Parathyroid adenoma (tissue), 2 donors: Measurements from ENCODE around the gene CDHR1.
A peak's percentile ranks its signal among the peaks of the same experiment; 100 is the strongest.

Experiments used
- H2AFZ ChIP-seq: fragments of 300-600 bp; sonication (generic); one replicate; pipeline ENCODE4 v1.7.0; 2017; ENCODE audit warnings: antibody characterized with exemption, mild to moderate bottlenecking
- H3K27ac ChIP-seq: fragments of 300-600 bp; sonication (generic); one replicate; pipeline ENCODE4 v1.7.0; 2017
- H3K27me3 ChIP-seq: fragments of 300-600 bp; sonication (generic); one replicate; pipeline ENCODE4 v1.7.0; 2017; ENCODE audit warnings: low read length; ENCODE audit not compliant: control insufficient read depth, insufficient read depth
- H3K36me3 ChIP-seq: fragments of 300-600 bp; sonication (generic); one replicate; pipeline ENCODE4 v1.7.0; 2017; ENCODE audit warnings: low read length; ENCODE audit not compliant: control insufficient read depth, insufficient read depth
- H3K4me1 ChIP-seq: fragments of 300-600 bp; sonication (generic); one replicate; pipeline ENCODE4 v1.7.0; 2017; ENCODE audit warnings: control low read depth
- H3K4me2 ChIP-seq: fragments of 300-600 bp; sonication (generic); one replicate; pipeline ENCODE4 v1.7.0; 2017; ENCODE audit warnings: low read length
- H3K4me3 ChIP-seq: fragments of 300-600 bp; sonication (generic); one replicate; pipeline ENCODE4 v1.7.0; 2017; ENCODE audit warnings: low read depth, low read length
- H3K79me2 ChIP-seq: fragments of 300-600 bp; sonication (generic); one replicate; pipeline ENCODE4 v1.7.0; 2017; ENCODE audit warnings: control low read depth
- H3K9ac ChIP-seq: fragments of 300-600 bp; sonication (generic); one replicate; pipeline ENCODE4 v1.7.0; 2017; ENCODE audit warnings: mild to moderate bottlenecking
- H3K9me3 ChIP-seq: fragments of 300-600 bp; sonication (generic); one replicate; pipeline ENCODE4 v1.7.0; 2017; ENCODE audit warnings: low read length; ENCODE audit not compliant: control insufficient read depth
- TF ChIP-seq, protein P1 (sequence below): fragments of 300-600 bp; sonication (generic); IDR thresholded peaks from one replicate; pipeline ENCODE4 v1.7.0; 2017; ENCODE audit warnings: antibody characterized with exemption, mild to moderate bottlenecking
- donor health status: primary hyperparathyroidism.

Gene CDHR1

DNA sequence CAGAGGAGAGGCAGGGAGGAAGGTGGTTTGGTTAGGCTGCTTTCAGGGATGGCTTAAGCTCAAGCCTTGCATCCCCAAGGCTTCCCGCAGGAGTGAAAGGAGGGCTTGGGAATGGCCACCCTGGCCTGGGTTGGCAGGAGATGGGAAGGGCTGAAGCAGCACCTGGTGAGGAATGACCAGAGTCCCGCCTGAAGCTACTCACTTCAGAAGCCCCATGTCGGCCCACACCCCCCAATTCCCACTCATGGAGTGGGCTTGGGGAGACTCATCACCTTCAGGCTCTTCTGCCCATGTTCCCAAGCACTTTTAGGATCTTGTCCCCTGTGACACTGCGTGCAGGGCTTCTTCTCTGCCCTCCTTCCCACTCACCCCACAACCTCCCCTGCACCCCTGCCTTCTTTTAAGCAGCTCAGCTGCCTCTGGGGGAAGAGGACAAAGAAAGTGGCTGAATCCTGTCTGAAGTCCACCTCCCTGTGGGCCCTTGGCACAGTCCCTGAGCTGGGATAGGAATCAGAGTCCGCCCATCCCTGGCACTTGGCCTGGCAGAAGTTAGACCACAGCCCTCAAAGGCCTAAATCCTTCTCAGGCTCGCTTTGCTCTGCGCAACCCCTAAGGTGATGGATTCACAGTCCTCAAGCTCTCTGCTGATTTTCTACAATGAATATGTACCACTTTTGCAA, 67.0 kb downstream of the CDHR1 start:
- no peak overlapping the region for H3K9ac ChIP-seq
- H3K4me1 ChIP-seq: peaks cover 6% of the 10 kb centered on the region
- no peak overlapping the region for H3K4me3 ChIP-seq
- H2AFZ ChIP-seq: no peak overlapping the region
- no peaks in the 10 kb centered on the region for H3K9me3 ChIP-seq
- no peak overlapping the region for H3K4me2 ChIP-seq
- H3K79me2 ChIP-seq: no peaks in the 10 kb centered on the region
- TF ChIP-seq, protein P1, sequence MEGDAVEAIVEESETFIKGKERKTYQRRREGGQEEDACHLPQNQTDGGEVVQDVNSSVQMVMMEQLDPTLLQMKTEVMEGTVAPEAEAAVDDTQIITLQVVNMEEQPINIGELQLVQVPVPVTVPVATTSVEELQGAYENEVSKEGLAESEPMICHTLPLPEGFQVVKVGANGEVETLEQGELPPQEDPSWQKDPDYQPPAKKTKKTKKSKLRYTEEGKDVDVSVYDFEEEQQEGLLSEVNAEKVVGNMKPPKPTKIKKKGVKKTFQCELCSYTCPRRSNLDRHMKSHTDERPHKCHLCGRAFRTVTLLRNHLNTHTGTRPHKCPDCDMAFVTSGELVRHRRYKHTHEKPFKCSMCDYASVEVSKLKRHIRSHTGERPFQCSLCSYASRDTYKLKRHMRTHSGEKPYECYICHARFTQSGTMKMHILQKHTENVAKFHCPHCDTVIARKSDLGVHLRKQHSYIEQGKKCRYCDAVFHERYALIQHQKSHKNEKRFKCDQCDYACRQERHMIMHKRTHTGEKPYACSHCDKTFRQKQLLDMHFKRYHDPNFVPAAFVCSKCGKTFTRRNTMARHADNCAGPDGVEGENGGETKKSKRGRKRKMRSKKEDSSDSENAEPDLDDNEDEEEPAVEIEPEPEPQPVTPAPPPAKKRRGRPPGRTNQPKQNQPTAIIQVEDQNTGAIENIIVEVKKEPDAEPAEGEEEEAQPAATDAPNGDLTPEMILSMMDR: no peak
- H3K27ac ChIP-seq: no peak overlapping the region
- H3K27me3 ChIP-seq: no peaks in the 10 kb centered on the region
- no peaks in the 10 kb centered on the region for H3K36me3 ChIP-seq

DNA sequence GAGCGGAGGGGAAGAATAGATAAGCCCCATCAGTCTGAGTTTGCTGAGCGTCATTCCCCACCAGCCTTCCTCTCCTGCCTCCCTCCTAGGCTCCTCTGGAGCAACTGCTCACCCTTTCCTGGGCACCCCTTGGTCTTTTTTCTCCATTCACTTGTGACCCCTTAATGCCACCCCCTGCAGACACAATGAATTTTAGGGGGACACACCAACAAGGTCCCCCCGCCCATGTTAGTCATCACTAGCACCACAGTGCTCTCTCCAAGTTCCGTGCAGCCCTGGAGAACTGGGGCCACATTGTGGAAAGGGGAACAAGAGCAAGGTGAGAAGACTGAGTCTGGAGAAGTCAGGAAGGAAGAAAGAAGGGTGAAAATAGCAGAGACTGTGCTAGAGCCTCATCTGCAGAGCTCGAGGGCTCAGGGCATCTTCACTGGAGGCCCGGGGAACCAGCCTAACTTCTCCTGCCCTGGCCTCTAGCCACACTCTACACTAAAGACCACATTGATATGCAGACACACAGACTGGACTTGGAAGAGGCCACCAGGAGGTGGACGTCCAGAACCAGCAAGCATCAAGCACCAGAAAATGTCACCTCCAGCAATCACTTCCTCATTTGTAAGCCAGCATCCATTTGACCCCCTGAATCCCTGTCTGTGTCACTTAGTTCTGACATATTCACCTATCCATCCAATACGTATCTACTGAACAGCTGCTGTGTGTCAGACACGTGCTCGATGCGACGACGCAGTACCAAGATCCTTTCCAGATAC, 68.0 kb downstream of the CDHR1 start:
- TF ChIP-seq, protein P1: no peak
- no peak overlapping the region for H2AFZ ChIP-seq
- H3K27ac ChIP-seq: no peak overlapping the region
- no peaks in the 10 kb centered on the region for H3K79me2 ChIP-seq
- no peaks in the 10 kb centered on the region for H3K9me3 ChIP-seq
- H3K4me2 ChIP-seq: no peak overlapping the region
- H3K36me3 ChIP-seq: no peaks in the 10 kb centered on the region
- no peak overlapping the region for H3K4me3 ChIP-seq
- no peaks in the 10 kb centered on the region for H3K27me3 ChIP-seq
- no peak overlapping the region for H3K9ac ChIP-seq
- peaks cover 6% of the 10 kb centered on the region for H3K4me1 ChIP-seq

DNA sequence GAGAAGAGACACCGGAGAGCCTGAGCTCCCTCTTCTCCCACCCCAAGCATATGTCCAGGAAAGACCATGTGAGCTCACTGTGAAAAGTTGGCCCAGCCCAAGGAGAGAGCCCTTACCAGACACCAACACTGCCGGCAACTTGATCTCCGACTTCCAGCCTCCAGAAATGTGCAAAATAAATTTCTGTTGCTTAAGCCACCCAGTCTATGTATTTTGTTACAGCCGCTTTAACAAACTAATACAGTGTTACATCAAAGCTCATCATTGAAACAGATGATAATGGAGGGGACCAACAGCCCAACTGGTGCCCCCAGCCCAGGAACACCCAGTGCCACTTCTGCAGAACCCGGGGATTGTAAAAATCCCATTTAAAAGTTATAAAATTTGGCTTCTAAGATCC, 69.4 kb downstream of the CDHR1 start:
- H3K27me3 ChIP-seq: no peaks in the 10 kb centered on the region
- H3K79me2 ChIP-seq: no peaks in the 10 kb centered on the region
- no peak overlapping the region for H3K9ac ChIP-seq
- H3K27ac ChIP-seq: no peak overlapping the region
- H3K9me3 ChIP-seq: no peaks in the 10 kb centered on the region
- H3K4me3 ChIP-seq: no peak overlapping the region
- TF ChIP-seq, protein P1: no peak
- H3K36me3 ChIP-seq: no peaks in the 10 kb centered on the region
- no peak overlapping the region for H3K4me2 ChIP-seq
- H2AFZ ChIP-seq: no peak overlapping the region
- H3K4me1 ChIP-seq: peaks cover 6% of the 10 kb centered on the region

DNA sequence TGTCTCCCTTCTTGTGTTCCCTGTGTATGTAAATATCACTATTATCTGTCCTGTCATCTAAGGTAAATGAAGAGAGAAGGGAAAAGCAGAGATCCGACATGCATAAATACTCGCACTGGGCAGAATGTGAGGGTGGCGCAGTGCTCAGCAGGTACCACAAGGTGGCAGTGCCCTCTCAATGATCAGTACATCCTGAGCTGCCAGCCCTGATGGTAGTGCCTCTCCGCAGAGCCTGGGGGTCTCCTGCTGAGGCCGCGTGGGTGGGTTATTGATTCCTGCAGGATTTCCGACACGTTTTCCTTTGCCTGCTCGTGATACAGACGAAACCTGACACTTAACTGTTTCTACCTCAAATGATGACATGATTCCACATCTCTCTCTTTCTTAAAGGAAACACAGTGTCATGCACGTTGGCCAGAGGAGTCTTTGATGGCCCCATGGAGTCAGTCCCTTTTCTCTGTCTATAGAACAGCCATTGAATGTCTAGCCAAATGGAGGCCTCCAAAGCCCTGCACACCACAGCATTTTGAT, 70.3 kb downstream of the CDHR1 start:
- no peaks in the 10 kb centered on the region for H3K36me3 ChIP-seq
- no peak overlapping the region for H3K4me3 ChIP-seq
- H2AFZ ChIP-seq: peak overlapping the region; percentile 44
- no peaks in the 10 kb centered on the region for H3K79me2 ChIP-seq
- H3K27me3 ChIP-seq: no peaks in the 10 kb centered on the region
- peaks cover 6% of the 10 kb centered on the region for H3K4me1 ChIP-seq
- H3K4me2 ChIP-seq: no peak overlapping the region
- H3K9ac ChIP-seq: no peak overlapping the region
- TF ChIP-seq, protein P1: peak; percentile 98
- H3K9me3 ChIP-seq: no peaks in the 10 kb centered on the region
- H3K27ac ChIP-seq: no peak overlapping the region
